Body of pancreas (tissue), 4 donors: ENCODE measurements around the gene MARCHF3. TPM values are rescaled to one million over a fixed set of nuclear protein-coding genes. Genes with fewer than 3 reads are reported as not detected.

ENCODE experiments used
- ATAC-seq: fragments of 150-250 bp; one replicate; pipeline ENCODE4 v1.9.1; 2016
- DNase-seq, 4 donors: peaks; one replicate each; pipeline ENCODE4 v3.0.0-alpha.2; 2019
- H3K27ac ChIP-seq, 4 donors: fragments of 200-600 bp; sonication (generic); 1 replicate in 3 of 4; 2 replicates in 1 of 4; pipeline versions ENCODE4 v1.5.1 to v1.6.1; 2016 to 2019; ENCODE audit warnings: mild to moderate bottlenecking in 1 of 4, mixed read lengths in 1 of 4, moderate library complexity in 1 of 4
- H3K27me3 ChIP-seq, 2 donors: fragments of 200-600 bp; sonication (generic); one replicate each; pipeline ENCODE4 v1.6.0; 2016; ENCODE audit warnings: mild to moderate bottlenecking in 1 of 2
- H3K36me3 ChIP-seq, 2 donors: fragments of 200-600 bp; sonication (generic); replicated peaks in 1 of 2; 2 replicates each; pipeline ENCODE4 v1.5.1; 2016; ENCODE audit warnings: low read depth in 2 of 2; ENCODE audit not compliant: insufficient read depth in 1 of 2
- H3K4me1 ChIP-seq: fragments of 200-600 bp; sonication (generic); one replicate; pipeline ENCODE4 v1.6.0; 2016
- H3K4me3 ChIP-seq, 2 donors: fragments of 200-600 bp; sonication (generic); 1 replicate in 1 of 2; 2 replicates in 1 of 2; pipeline ENCODE4 v1.5.1; 2016 to 2019
- H3K9me3 ChIP-seq, 3 donors: fragments of 200-600 bp; sonication (generic); 1 replicate in 2 of 3; 2 replicates in 1 of 3; pipeline ENCODE4 v1.5.1; 2016
- POLR2A ChIP-seq, 3 donors: fragments of 450-650 bp; IDR thresholded peaks; one replicate each; pipeline ENCODE4 v1.6.1; 2016; ENCODE audit warnings: antibody characterized with exemption in 3 of 3, mild to moderate bottlenecking in 2 of 3
- WGBS, 2 donors: methylation state at CpG; one replicate each; pipeline ENCODE4 v1.1.5; 2017; 5-methylcytosine and 5-hydroxymethylcytosine counted together
- intact Hi-C: fragments of 100-400 bp; cut with DNase I; formaldehyde crosslinking; loops from one replicate; pipeline ENCODE4 v1.15.1; 2023
- total RNA-seq, 2 donors: library from RNA; depleted of rRNA; stranded (reverse); fragments of >200 nt; gene quantifications; one replicate each; pipeline ENCODE4 v1.1.0, GENCODE V29; 2016
- TF ChIP-seq, protein P1 (sequence below), 7 experiments: fragments of 450-650 bp in 4 of 7; fragments of 200-600 bp in 3 of 7; sonication (generic) in 3 of 7; IDR thresholded peaks; one replicate each; pipeline ENCODE4 v1.5.1; 2016 to 2019; ENCODE audit warnings: antibody characterized with exemption in 7 of 7

Gene MARCHF3
- total RNA-seq, 2 donors from 2014 or later = 2.1 to 8.2 TPM

- Histone ChIP-seq H3K27ac (no peak overlapping the region), H3K9me3 (no peaks in the 10 kb centered on the region), H3K36me3 (no peaks in the 10 kb centered on the region), H3K27me3 (no peaks in the 10 kb centered on the region), H3K4me3 (no peak overlapping the region), H3K4me1 (no peaks in the 10 kb centered on the region)
- intact Hi-C loops = no loop called here
- DNase-seq = no peak
- no peak for ATAC-seq
- WGBS, 2 donors = 53 to 58% methylated on average over 4 of the region's 4 CpGs
- TF ChIP-seq POLR2A (IDR thresholded peaks at IDR 0.05) = no peak
- TF ChIP-seq, protein P1, sequence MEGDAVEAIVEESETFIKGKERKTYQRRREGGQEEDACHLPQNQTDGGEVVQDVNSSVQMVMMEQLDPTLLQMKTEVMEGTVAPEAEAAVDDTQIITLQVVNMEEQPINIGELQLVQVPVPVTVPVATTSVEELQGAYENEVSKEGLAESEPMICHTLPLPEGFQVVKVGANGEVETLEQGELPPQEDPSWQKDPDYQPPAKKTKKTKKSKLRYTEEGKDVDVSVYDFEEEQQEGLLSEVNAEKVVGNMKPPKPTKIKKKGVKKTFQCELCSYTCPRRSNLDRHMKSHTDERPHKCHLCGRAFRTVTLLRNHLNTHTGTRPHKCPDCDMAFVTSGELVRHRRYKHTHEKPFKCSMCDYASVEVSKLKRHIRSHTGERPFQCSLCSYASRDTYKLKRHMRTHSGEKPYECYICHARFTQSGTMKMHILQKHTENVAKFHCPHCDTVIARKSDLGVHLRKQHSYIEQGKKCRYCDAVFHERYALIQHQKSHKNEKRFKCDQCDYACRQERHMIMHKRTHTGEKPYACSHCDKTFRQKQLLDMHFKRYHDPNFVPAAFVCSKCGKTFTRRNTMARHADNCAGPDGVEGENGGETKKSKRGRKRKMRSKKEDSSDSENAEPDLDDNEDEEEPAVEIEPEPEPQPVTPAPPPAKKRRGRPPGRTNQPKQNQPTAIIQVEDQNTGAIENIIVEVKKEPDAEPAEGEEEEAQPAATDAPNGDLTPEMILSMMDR (IDR thresholded peaks at IDR 0.05) = no peak
These were observed 14.6 kb downstream of the MARCHF3 start for GRCh38 chr5:127015716-127016115.

- ATAC-seq (no peak), DNase-seq (no peak)
- no peaks in the 10 kb centered on the region for H3K4me1 ChIP-seq
- no peak overlapping the region for H3K4me3 ChIP-seq
- H3K36me3 ChIP-seq = no peaks in the 10 kb centered on the region
- no peak for TF ChIP-seq POLR2A (IDR thresholded peaks at IDR 0.05)
- TF ChIP-seq, protein P1 (IDR thresholded peaks at IDR 0.05) = no peak
- H3K27me3 ChIP-seq = no peaks in the 10 kb centered on the region
- no peaks in the 10 kb centered on the region for H3K9me3 ChIP-seq
- intact Hi-C loops = no loop called here
- no peak overlapping the region for H3K27ac ChIP-seq
- 81 to 93% methylated on average over 1 of the region's 1 CpG for WGBS, 2 donors
These were observed 15.8 kb downstream of the MARCHF3 start for GRCh38 chr5:127014573-127014972.

GRCh38 chr5:127013407-127013806, 17.0 kb downstream of the MARCHF3 start:
- ATAC-seq = no peak
- TF ChIP-seq, protein P1 (IDR thresholded peaks at IDR 0.05) = no peak
- TF ChIP-seq POLR2A (IDR thresholded peaks at IDR 0.05) = no peak
- H3K27ac ChIP-seq = no peak overlapping the region

GRCh38 chr5:127012916-127013315, 17.4 kb downstream of the MARCHF3 start:
- Histone ChIP-seq H3K27ac (no peak overlapping the region), H3K4me3 (no peak overlapping the region), H3K9me3 (no peaks in the 10 kb centered on the region), H3K4me1 (no peaks in the 10 kb centered on the region), H3K36me3 (no peaks in the 10 kb centered on the region), H3K27me3 (no peaks in the 10 kb centered on the region)
- no peak for ATAC-seq
- no peak for DNase-seq
- intact Hi-C loops = no loop called here
- no peak for TF ChIP-seq POLR2A (IDR thresholded peaks at IDR 0.05)
- TF ChIP-seq, protein P1 (IDR thresholded peaks at IDR 0.05) = no peak

More at GRCh38 chr5:127013407-127013806, 17.0 kb downstream of the MARCHF3 start:
- no peak for DNase-seq
- H3K4me3 ChIP-seq = no peak overlapping the region
- H3K4me1 ChIP-seq = no peaks in the 10 kb centered on the region
- intact Hi-C loops = no loop called here
- no peaks in the 10 kb centered on the region for H3K9me3 ChIP-seq
- WGBS, 2 donors = 69 to 83% methylated on average over 2 of the region's 2 CpGs
- no peaks in the 10 kb centered on the region for H3K36me3 ChIP-seq
- no peaks in the 10 kb centered on the region for H3K27me3 ChIP-seq

GRCh38 chr5:127011961-127012644, 18.3 kb downstream of the MARCHF3 start:
- no peaks in the 10 kb centered on the region for H3K4me1 ChIP-seq
- no peaks in the 10 kb centered on the region for H3K36me3 ChIP-seq
- ATAC-seq (no peak), DNase-seq (no peak)
- no peak overlapping the region for H3K4me3 ChIP-seq
- H3K27ac ChIP-seq = no peak overlapping the region
- no peaks in the 10 kb centered on the region for H3K9me3 ChIP-seq
- 73 to 91% methylated on average over 2 of the region's 2 CpGs for WGBS, 2 donors
- TF ChIP-seq, protein P1 (IDR thresholded peaks at IDR 0.05) = no peak
- no peak for TF ChIP-seq POLR2A (IDR thresholded peaks at IDR 0.05)
- H3K27me3 ChIP-seq = no peaks in the 10 kb centered on the region
- intact Hi-C loops = no loop called here
